HepG2 (cell line): ENCODE data around the gene PACRGL. TPM values are rescaled to one million over a fixed set of nuclear protein-coding genes. Genes with fewer than 3 reads are reported as not detected.

ENCODE experiments used
- ATAC-seq: fragments of 200-7000 bp; cut with Tn5 transposase; 3 replicates; pipeline ENCODE4 v1.9.1; 2020; ENCODE audit warnings: mild to moderate bottlenecking, moderate library complexity
- BruUV-seq: library from RNA; stranded (reverse); fragments of 400-500 nt; replicated peaks from 2 replicates; lab custom pipeline; 2021; lab: Mats Ljungman, UMichigan
- CTCF ChIA-PET: fragments of 300-600 bp; formaldehyde crosslinking; extraction: SDS; loops from one replicate; lab custom pipeline; 2021; ENCODE audit warnings: low total read pairs, inconsistent platforms, low intra/inter-chr PET ratio; lab: Yijun Ruan, JAX
- POLR2A ChIA-PET: fragments of 350-600 bp; sonication (Branson Sonifier 250); formaldehyde crosslinking; loops from one replicate; lab custom pipeline; 2020; ENCODE audit warnings: antibody characterized with exemption, inconsistent platforms; lab: Yijun Ruan, JAX
- DNase-seq: peaks from one replicate; pipeline ENCODE4 v3.0.0-alpha.2; 2015; ENCODE audit warnings: low spot score
- FAIRE-seq: peaks from 3 replicates; lab custom pipeline; 2011; peaks lifted over from hg19 to GRCh38; lab: Jason Lieb, UNC
- H2AFZ ChIP-seq: one replicate; pipeline ENCODE4 v1.6.1; 2011; ENCODE audit warnings: low read length, inconsistent platforms
- H3K27ac ChIP-seq: fragments of 300-600 bp; 3 replicates; pipeline ENCODE4 v1.8.0; 2011; ENCODE audit warnings: mixed run types, mild to moderate bottlenecking, mixed read lengths, low read length, inconsistent platforms; ENCODE audit not compliant: insufficient read depth; ENCODE audit errors: extremely low read length
- H3K27me3 ChIP-seq, 2 experiments: fragments of 200-600 bp in 1 of 2; 2 replicates in 1 of 2; 3 replicates in 1 of 2; pipeline versions ENCODE4 v1.6.0 to v1.8.0; 2011; ENCODE audit warnings: low read length in 2 of 2, mild to moderate bottlenecking in 2 of 2, moderate library complexity in 2 of 2, inconsistent platforms in 1 of 2; ENCODE audit not compliant: insufficient read depth in 2 of 2, control insufficient read depth in 1 of 2
- H3K36me3 ChIP-seq, 2 experiments: fragments of 200-600 bp in 1 of 2; replicated peaks in 1 of 2; 2 replicates in 1 of 2; 3 replicates in 1 of 2; pipeline versions ENCODE4 v1.5.1 to v1.8.0; 2011; ENCODE audit warnings: low read length in 2 of 2, inconsistent platforms in 1 of 2; ENCODE audit not compliant: insufficient read depth in 2 of 2, control insufficient read depth in 1 of 2
- H3K4me1 ChIP-seq: 2 replicates; pipeline ENCODE4 v1.5.1; 2012; ENCODE audit warnings: low read length, inconsistent platforms; ENCODE audit not compliant: insufficient read depth
- H3K4me2 ChIP-seq: 2 replicates; pipeline ENCODE4 v1.6.0; 2011; ENCODE audit warnings: low read depth, low read length, inconsistent platforms
- H3K4me3 ChIP-seq, 3 experiments: fragments of 200-600 bp in 1 of 3; sonication (generic), shearing (Covaris generic) in 1 of 3; replicated peaks in 1 of 3; 2 replicates each; pipeline ENCODE4 v1.5.1; 2011 to 2016; ENCODE audit warnings: low read length in 3 of 3, inconsistent platforms in 2 of 3, low read depth in 2 of 3, mild to moderate bottlenecking in 2 of 3, control low read depth in 1 of 3, mixed read lengths in 1 of 3; ENCODE audit not compliant: insufficient read depth in 1 of 3
- H3K79me2 ChIP-seq: one replicate; pipeline ENCODE4 v1.6.1; 2011; ENCODE audit warnings: low read length, inconsistent platforms; ENCODE audit not compliant: insufficient read depth
- H3K9ac ChIP-seq: 2 replicates; pipeline ENCODE4 v1.6.0; 2011; ENCODE audit warnings: mild to moderate bottlenecking, low read depth, low read length, inconsistent platforms; ENCODE audit not compliant: insufficient read depth
- H3K9me3 ChIP-seq: 2 replicates; pipeline ENCODE4 v1.5.1; 2012; ENCODE audit warnings: mild to moderate bottlenecking, low read length
- H4K20me1 ChIP-seq: 2 replicates; pipeline ENCODE4 v1.6.0; 2011; ENCODE audit warnings: inconsistent platforms, mild to moderate bottlenecking, low read length, moderate library complexity; ENCODE audit not compliant: insufficient read depth
- CBFB ChIP-seq: sonication (generic); formaldehyde crosslinking; IDR thresholded peaks from 2 replicates; pipeline ENCODE4 v1.4.0; 2020; ENCODE audit warnings: missing genetic modification reagents
- JUNB ChIP-seq: sonication (generic); formaldehyde crosslinking; IDR thresholded peaks from 2 replicates; pipeline ENCODE4 v1.8.0; 2022; ENCODE audit warnings: missing genetic modification reagents, mild to moderate bottlenecking, borderline replicate concordance
- REL ChIP-seq: sonication (generic); formaldehyde crosslinking; conservative IDR thresholded peaks from 2 replicates; pipeline ENCODE4 v1.8.0; 2022; ENCODE audit warnings: mild to moderate bottlenecking, missing genetic modification reagents, moderate library complexity
- TAF1 ChIP-seq: sonication (generic); formaldehyde crosslinking; IDR thresholded peaks from 2 replicates; pipeline ENCODE4 v1.4.0; 2020; ENCODE audit warnings: missing genetic modification reagents
- ZEB1 ChIP-seq: IDR thresholded peaks from 2 replicates; pipeline ENCODE4 v1.6.1; 2012; ENCODE audit warnings: mild to moderate bottlenecking, low read depth, inconsistent platforms; ENCODE audit not compliant: insufficient replicate concordance
- ZFP36 ChIP-seq: fragments of 150-350 bp; IDR thresholded peaks from 2 replicates; pipeline ENCODE4 v1.6.1; 2018; ENCODE audit warnings: borderline replicate concordance, low read length, low read depth; ENCODE audit not compliant: partially characterized antibody
- ZMAT3 ChIP-seq: sonication (generic); formaldehyde crosslinking; conservative IDR thresholded peaks from 2 replicates; pipeline ENCODE4 v1.7.0; 2021; ENCODE audit warnings: missing genetic modification reagents
- ZNF160 ChIP-seq: sonication (generic); formaldehyde crosslinking; IDR thresholded peaks from 2 replicates; pipeline ENCODE4 v1.8.0; 2022; ENCODE audit warnings: mild to moderate bottlenecking, inconsistent platforms, missing genetic modification reagents
- ZNF446 ChIP-seq: sonication (generic); formaldehyde crosslinking; IDR thresholded peaks from 2 replicates; pipeline ENCODE4 v1.5.0; 2020; ENCODE audit warnings: mild to moderate bottlenecking, missing genetic modification reagents
- ZNF619 ChIP-seq: sonication (generic); formaldehyde crosslinking; IDR thresholded peaks from 2 replicates; pipeline ENCODE4 v1.4.0; 2020; ENCODE audit warnings: mild to moderate bottlenecking, missing genetic modification reagents
- in situ Hi-C: cut with HindIII; loops from 2 replicates; pipeline ENCODE4 v1.10.0; 2017; ENCODE audit warnings: low pct_unique_long_range_greater_than_20kb; ENCODE audit not compliant: extremely low pct_ligation_motif_present
- intact Hi-C: fragments of 100-400 bp; cut with micrococcal nuclease; formaldehyde crosslinking; loops from one replicate; pipeline ENCODE4 v1.10.0; 2022; ENCODE audit not compliant: unreplicated experiment
- polyA plus RNA-seq, 8 experiments: library from polyadenylated mRNA; depleted of rRNA in 3 of 8; stranded (reverse) in 7 of 8; unstranded in 1 of 8; fragments of >200 nt; fragmentation: Illumina TruSeq in 4 of 8; extraction: Trizol in 4 of 8; gene quantifications; 2 replicates each; pipeline versions ENCODE4 v1.2.1 to v1.2.3, GENCODE V29; 2011 to 2016; ENCODE audit warnings: low read depth in 4 of 8, missing spikeins in 1 of 8, mixed read lengths in 1 of 8; ENCODE audit not compliant: insufficient read depth in 1 of 8
- total RNA-seq, 5 experiments: library from RNA; depleted of rRNA; stranded (reverse); fragments of >200 nt; fragmentation: Illumina TruSeq; extraction: Trizol; gene quantifications; 2 replicates each; pipeline ENCODE4 v1.2.3, GENCODE V29; 2016; ENCODE audit warnings: low read depth in 1 of 5
- TF ChIP-seq, protein P1 (sequence below): sonication (generic); formaldehyde crosslinking; IDR thresholded peaks from 2 replicates; pipeline ENCODE4 v1.8.0; 2022; ENCODE audit warnings: mild to moderate bottlenecking, missing genetic modification reagents; ENCODE audit not compliant: insufficient replicate concordance
- TF ChIP-seq, protein P2 (sequence below): sonication (generic); formaldehyde crosslinking; IDR thresholded peaks from 2 replicates; pipeline ENCODE4 v1.5.0; 2020; ENCODE audit warnings: missing genetic modification reagents
- TF ChIP-seq, protein P3 (sequence below): sonication (generic); formaldehyde crosslinking; IDR thresholded peaks from 2 replicates; pipeline ENCODE4 v1.9.0; 2021; ENCODE audit warnings: missing genetic modification reagents, borderline replicate concordance
- TF ChIP-seq, protein P4 (sequence below): sonication (generic); formaldehyde crosslinking; IDR thresholded peaks from 2 replicates; pipeline ENCODE4 v1.4.0; 2020; ENCODE audit warnings: missing genetic modification reagents, borderline replicate concordance

PACRGL gene
- total and polyA plus RNA-seq, 2 of the 13 experiments (the other 11 are each of a cell fraction or from before 2014, with no cell fraction given): 5.8 to 15.1 TPM

DNA sequence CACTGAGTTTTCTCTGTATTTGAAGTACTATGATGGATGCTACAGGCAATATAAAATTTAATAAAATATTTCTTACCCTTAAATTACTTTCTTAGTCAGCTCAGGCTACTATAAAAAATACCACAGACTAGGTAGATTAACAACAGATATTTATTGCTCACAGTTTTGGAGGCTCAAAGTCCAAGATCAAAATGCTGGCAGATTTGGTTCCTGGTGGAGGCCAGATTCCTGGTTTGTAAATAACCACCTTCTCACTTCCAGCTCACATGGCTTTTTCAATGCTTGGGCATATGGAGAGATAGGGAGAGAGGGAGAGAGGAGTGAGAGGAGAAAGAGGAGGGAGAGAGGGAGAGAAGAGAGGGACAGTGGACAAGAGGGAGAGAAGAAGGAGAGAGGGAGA is 24.5 kb upstream of the PACRGL start:
- Histone ChIP-seq H3K9me3 (no peaks in the 10 kb centered on the region), H3K36me3 (no peaks in the 10 kb centered on the region), H3K27me3 (no peaks in the 10 kb centered on the region), H3K4me3 (no peak overlapping the region), H3K4me1 (no peaks in the 10 kb centered on the region), H3K9ac (no peak overlapping the region), H3K79me2 (no peaks in the 10 kb centered on the region), H3K4me2 (no peak overlapping the region), H3K27ac (no peak overlapping the region), H4K20me1 (no peaks in the 10 kb centered on the region), H2AFZ (no peak overlapping the region)
- in situ Hi-C loops (loop anchor here (25.0 kb wide), 1 partner anchor 363 kb away; no protein-coding TSS in a partner anchor), intact Hi-C loops (no loop called here)
- DNase-seq (no peak), ATAC-seq (no peak), FAIRE-seq (no peak)
- TF ChIP-seq, protein P1, sequence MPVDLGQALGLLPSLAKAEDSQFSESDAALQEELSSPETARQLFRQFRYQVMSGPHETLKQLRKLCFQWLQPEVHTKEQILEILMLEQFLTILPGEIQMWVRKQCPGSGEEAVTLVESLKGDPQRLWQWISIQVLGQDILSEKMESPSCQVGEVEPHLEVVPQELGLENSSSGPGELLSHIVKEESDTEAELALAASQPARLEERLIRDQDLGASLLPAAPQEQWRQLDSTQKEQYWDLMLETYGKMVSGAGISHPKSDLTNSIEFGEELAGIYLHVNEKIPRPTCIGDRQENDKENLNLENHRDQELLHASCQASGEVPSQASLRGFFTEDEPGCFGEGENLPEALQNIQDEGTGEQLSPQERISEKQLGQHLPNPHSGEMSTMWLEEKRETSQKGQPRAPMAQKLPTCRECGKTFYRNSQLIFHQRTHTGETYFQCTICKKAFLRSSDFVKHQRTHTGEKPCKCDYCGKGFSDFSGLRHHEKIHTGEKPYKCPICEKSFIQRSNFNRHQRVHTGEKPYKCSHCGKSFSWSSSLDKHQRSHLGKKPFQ (CRISPR knock-in tag): no peak
- TF ChIP-seq, protein P2, sequence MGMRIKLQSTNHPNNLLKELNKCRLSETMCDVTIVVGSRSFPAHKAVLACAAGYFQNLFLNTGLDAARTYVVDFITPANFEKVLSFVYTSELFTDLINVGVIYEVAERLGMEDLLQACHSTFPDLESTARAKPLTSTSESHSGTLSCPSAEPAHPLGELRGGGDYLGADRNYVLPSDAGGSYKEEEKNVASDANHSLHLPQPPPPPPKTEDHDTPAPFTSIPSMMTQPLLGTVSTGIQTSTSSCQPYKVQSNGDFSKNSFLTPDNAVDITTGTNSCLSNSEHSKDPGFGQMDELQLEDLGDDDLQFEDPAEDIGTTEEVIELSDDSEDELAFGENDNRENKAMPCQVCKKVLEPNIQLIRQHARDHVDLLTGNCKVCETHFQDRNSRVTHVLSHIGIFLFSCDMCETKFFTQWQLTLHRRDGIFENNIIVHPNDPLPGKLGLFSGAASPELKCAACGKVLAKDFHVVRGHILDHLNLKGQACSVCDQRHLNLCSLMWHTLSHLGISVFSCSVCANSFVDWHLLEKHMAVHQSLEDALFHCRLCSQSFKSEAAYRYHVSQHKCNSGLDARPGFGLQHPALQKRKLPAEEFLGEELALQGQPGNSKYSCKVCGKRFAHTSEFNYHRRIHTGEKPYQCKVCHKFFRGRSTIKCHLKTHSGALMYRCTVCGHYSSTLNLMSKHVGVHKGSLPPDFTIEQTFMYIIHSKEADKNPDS (CRISPR knock-in tag): no peak
- no peak for TF ChIP-seq ZNF160 (CRISPR knock-in tag)
- TF ChIP-seq, protein P3, sequence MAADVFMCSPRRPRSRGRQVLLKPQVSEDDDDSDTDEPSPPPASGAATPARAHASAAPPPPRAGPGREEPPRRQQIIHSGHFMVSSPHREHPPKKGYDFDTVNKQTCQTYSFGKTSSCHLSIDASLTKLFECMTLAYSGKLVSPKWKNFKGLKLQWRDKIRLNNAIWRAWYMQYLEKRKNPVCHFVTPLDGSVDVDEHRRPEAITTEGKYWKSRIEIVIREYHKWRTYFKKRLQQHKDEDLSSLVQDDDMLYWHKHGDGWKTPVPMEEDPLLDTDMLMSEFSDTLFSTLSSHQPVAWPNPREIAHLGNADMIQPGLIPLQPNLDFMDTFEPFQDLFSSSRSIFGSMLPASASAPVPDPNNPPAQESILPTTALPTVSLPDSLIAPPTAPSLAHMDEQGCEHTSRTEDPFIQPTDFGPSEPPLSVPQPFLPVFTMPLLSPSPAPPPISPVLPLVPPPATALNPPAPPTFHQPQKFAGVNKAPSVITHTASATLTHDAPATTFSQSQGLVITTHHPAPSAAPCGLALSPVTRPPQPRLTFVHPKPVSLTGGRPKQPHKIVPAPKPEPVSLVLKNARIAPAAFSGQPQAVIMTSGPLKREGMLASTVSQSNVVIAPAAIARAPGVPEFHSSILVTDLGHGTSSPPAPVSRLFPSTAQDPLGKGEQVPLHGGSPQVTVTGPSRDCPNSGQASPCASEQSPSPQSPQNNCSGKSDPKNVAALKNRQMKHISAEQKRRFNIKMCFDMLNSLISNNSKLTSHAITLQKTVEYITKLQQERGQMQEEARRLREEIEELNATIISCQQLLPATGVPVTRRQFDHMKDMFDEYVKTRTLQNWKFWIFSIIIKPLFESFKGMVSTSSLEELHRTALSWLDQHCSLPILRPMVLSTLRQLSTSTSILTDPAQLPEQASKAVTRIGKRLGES: no peak
- TF ChIP-seq TAF1 (CRISPR knock-in tag): no peak
- TF ChIP-seq ZFP36: no peak
- no peak for TF ChIP-seq ZNF446 (CRISPR knock-in tag)
- TF ChIP-seq ZEB1: no peak
- TF ChIP-seq CBFB (CRISPR knock-in tag): no peak
- no peak for TF ChIP-seq ZMAT3 (CRISPR knock-in tag)
- no peak for TF ChIP-seq JUNB (CRISPR knock-in tag)
- TF ChIP-seq ZNF619 (CRISPR knock-in tag): no peak
- TF ChIP-seq, protein P4, sequence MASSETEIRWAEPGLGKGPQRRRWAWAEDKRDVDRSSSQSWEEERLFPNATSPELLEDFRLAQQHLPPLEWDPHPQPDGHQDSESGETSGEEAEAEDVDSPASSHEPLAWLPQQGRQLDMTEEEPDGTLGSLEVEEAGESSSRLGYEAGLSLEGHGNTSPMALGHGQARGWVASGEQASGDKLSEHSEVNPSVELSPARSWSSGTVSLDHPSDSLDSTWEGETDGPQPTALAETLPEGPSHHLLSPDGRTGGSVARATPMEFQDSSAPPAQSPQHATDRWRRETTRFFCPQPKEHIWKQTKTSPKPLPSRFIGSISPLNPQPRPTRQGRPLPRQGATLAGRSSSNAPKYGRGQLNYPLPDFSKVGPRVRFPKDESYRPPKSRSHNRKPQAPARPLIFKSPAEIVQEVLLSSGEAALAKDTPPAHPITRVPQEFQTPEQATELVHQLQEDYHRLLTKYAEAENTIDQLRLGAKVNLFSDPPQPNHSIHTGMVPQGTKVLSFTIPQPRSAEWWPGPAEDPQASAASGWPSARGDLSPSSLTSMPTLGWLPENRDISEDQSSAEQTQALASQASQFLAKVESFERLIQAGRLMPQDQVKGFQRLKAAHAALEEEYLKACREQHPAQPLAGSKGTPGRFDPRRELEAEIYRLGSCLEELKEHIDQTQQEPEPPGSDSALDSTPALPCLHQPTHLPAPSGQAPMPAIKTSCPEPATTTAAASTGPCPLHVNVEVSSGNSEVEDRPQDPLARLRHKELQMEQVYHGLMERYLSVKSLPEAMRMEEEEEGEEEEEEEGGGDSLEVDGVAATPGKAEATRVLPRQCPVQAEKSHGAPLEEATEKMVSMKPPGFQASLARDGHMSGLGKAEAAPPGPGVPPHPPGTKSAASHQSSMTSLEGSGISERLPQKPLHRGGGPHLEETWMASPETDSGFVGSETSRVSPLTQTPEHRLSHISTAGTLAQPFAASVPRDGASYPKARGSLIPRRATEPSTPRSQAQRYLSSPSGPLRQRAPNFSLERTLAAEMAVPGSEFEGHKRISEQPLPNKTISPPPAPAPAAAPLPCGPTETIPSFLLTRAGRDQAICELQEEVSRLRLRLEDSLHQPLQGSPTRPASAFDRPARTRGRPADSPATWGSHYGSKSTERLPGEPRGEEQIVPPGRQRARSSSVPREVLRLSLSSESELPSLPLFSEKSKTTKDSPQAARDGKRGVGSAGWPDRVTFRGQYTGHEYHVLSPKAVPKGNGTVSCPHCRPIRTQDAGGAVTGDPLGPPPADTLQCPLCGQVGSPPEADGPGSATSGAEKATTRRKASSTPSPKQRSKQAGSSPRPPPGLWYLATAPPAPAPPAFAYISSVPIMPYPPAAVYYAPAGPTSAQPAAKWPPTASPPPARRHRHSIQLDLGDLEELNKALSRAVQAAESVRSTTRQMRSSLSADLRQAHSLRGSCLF (CRISPR knock-in tag): no peak
- TF ChIP-seq REL (CRISPR knock-in tag): no peak
- ChIA-PET POLR2A (no interaction called here), CTCF (no interaction called here)
- BruUV-seq: no TSS peak
